Stromal cell of bone marrow (primary cell): ENCODE data around the gene ROPN1L.
"Not testable (repeated sequence)": the region's sequence is repeated elsewhere in the genome, so short reads cannot be mapped to it uniquely, and the experiment has no call there.

Experiments
- DNase-seq: peaks from one replicate; pipeline ENCODE4 v3.0.0-alpha.2; 2012; ENCODE audit warnings: low read depth

The ROPN1L gene

DNA sequence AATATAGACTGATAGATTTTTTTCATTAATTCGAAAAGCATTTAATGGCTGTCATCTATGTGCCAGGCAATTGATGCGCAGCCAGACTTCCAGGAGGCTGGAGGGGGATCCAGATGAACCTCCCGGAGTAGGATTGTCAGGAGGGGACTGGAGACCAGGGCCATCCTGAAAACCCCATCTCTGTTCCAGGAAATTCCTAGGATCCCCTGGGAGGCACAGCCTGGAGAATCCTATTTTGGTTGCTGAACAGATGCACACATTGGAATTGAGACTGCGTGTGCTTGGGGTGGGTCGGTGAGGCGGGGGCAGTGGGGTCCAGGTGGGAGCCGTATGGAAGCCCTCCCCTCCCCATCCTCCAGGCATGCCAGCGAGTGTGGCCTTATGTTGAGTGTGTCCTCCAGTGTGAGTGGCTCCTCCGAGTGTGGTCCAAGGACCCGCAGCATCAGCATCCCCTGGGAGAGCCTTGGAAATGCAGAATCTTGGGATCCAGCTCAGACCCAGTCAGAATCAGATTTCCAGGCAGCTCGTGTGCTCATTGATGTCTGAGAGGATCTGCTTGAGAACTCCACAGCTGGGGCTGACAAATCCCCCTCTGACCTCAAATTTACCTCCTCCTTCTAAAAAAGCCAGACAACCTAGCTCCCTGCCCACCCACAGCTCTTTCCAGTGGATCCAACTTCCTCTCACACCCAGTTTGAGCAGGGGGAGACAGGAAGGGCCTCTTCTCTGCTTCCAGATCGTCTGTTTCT lies 38.7 kb downstream of the ROPN1L start:
- no peak for DNase-seq

DNA sequence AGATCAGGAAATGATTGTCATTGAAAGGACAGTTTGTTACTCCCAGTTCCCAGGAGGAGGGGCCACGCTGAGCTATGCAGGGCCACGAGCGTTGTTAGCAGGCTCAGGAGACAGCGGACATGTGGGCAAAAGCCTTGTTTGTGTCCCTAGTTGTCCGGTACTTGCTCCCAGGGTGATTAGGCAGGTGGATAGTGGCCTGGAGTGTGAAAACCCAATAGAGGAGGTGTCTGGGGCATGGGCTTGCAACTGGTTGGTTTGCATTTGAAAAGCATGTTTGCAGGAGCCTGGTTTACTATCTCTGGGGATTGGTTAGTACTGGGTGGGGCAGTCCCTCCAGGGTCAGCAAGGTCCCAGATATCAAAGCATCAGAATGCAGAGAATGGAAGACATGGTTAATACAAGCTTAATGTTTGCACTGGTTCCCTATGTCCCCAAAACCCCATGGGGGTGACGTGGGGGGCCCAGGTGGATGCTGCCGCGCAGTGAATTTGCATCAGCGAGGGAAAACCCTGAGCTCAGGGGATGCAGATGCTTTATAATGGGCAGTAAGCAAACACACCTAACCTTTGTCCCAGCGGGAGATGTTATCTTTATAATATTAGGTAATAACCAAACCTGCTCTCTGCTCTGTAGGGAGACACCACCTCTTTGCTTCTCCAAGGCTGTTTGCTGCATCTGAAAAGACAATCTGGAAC lies 39.7 kb downstream of the ROPN1L start:
- no peak for DNase-seq

DNA sequence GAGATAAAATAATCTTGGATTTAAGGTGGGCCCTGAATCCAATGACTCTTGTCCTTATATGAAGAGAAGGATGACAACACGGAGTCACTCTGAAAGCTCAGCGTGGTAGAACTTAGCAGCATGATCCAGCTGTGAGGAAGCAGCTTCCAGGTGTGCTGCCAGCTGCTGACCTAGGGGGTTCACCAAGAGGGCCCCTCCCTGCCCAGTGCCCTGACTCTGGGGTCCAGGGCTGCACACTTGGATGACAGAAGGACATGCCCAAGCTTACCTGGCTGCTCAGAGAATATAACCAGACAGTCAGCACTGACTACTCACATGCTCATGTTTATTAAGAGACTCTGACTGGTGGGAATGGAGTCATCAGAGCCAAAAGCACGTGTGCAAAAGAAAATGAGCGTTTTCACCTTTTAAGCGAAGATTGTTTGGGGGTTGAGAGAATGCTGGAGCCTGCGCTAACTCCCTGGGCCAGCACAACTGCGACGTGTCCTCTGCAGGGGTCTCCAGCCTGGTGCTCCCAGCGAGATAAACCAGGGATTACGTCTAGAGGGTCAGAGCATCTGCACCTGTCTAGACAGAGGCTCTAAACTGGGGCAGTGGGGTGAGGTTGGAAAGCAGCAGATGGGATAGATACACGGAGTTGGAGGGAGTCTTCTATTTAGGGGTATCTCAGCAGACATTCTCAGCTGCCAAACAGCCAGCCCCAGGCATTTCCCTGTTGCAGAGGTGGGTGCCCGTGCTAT lies 41.3 kb downstream of the ROPN1L start:
- no peak for DNase-seq

DNA sequence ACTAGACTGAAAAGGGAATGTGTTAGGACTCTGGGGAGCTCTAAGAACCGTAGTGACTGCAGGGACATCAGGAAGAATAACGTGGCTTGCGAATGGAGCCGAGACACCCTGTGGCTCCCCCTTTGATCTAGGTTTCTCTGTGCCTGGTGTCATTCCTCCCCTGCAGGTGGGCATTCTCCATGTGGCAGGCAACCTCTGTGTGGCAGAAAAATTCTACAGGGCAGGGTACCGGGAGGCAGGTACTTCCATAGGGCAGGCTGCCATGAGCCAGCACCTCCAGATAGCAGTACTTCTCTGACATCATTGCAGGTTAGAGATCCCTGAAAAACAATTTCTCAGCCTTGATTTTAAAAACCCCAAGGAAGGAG lies 43.1 kb downstream of the ROPN1L start:
- DNase-seq: no peak

DNA sequence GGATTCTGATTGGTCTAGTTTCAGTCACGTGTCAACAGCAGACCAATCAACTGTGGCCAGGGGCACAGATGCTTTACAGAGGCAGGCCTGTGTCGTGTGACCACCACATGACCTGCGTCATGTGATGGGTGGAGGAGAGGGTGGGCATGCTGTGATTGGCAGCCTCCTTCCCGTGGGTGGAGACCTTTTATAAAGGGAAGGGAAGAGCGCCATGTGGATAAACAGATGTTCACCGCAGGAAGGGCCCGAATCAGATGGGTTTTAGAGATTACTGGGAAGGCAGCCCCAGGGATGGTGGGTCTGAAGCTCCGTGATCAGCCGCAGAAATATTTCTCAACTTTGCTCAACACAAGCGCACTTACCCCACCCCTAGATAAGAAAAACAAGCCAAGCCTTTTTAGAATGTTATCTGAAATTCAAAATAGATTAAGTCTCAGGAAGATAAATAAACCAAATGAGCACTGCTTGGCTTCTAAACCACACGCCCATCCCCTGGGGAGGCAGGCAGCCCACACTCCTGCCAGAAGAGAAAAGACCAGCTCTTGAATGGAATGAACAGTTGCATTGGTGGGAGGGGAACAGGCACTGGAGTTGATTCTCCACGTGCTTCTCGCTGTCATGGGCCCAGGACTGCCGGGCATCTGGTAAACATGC lies 43.6 kb downstream of the ROPN1L start:
- DNase-seq: peak; percentile 77

DNA sequence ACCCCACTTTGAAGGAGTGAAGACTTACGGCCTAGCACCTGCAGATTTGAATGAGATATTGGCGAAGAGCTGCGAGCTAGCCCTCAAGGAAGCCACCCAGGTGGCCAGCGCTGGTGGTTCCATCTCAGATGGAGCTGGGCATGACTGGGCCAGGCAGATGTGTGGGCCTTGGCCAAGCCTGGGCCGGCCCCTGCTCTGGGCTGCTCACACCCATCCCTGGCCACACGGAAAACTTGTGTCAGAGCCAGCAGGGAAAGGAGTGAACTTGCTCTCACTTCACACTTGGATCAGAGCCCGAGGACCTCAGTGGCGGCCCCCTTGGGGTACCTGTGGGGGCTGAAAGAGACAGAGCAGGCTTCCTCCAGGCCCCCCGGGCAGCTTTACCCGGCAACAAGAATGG lies 44.2 kb downstream of the ROPN1L start:
- DNase-seq: no peak

DNA sequence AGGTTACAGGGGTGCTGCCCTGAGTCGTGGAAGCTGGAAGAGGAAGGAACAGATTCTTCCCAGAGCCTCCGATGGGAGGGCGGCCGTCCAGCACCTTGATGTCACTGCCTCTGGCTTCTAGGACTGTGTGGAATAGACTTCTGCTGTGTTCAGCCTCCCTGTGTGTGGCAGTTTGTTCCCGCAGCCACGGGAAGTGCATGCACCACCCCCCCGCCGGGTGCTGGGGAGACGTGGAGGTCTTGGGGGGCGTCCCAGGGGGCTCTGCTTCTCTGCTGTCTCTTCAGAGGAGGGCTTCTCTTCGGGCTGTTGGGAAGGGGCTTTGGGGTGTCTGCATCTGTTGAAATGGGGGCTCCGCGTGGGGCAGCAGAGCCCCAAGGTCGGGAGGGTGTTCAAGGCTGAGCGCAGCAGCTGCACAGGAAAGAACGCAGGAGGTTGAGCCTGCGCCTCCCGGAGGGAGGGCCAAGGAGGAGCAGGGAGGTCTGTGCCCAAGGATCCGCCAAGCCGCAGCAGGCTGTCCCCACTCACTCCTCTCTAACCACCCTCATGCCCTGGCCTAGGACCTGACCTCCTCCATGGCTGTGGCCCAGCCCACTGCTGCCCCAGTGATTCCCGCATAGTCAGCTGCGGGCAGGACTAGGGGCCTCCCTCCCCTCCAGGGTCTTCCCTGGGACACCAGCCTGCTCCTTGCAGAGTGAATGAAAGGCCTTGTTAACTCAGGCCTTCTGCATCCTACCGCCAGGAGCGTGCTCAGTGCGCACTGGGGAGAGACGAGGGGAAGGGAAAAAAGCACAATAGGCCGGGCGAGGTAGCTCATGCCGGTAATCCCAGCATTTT lies 45.0 kb downstream of the ROPN1L start:
- no peak for DNase-seq

DNA sequence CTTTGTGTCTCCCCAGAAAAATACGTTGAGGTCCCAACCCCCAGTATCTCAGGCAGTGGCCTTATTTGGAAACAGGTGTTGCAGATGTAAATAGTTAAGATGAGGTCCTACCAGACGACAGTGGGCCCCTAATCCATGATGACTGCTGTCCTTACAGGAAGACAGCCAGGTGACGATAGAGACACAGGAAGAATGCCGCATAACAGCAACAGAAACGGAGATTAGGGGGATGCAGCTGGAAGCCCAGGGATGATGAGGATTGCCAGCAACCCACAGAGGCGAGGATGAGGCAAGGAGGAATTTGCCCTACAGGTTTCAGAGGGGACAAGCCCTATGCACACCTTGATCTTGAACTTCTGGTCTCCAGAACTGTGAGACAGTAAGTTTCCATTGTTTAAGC lies 46.5 kb downstream of the ROPN1L start:
- no peak for DNase-seq

DNA sequence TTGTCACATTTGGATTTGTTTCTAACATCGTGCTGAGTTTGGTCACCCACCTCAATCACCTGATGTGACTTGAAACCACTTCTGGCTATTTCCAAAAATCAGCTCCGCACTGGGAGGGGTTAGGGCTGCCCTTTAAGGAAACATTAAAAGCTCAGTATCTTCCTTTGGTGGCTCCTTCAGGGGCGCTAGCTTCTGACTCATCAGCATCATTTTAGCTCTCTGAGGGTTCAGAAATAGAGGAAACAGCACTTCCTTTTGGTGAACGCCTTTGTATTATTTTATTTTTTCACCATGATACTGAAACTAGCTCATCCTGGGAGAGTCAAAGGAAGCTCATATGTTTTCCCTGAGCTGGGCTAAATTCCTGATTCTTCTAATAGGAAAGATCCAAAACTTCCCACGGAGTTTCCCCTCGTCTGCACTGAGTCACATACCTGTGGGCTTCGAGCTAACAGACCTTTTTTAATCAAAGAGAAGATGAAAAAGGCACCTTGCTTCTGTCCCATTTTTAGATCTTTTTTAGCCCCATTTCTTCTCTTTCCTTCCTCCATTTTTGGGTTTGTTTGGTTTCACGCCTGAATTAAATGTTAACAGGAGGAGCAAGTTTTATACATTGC lies 48.2 kb downstream of the ROPN1L start:
- DNase-seq: peak; percentile 33

DNA sequence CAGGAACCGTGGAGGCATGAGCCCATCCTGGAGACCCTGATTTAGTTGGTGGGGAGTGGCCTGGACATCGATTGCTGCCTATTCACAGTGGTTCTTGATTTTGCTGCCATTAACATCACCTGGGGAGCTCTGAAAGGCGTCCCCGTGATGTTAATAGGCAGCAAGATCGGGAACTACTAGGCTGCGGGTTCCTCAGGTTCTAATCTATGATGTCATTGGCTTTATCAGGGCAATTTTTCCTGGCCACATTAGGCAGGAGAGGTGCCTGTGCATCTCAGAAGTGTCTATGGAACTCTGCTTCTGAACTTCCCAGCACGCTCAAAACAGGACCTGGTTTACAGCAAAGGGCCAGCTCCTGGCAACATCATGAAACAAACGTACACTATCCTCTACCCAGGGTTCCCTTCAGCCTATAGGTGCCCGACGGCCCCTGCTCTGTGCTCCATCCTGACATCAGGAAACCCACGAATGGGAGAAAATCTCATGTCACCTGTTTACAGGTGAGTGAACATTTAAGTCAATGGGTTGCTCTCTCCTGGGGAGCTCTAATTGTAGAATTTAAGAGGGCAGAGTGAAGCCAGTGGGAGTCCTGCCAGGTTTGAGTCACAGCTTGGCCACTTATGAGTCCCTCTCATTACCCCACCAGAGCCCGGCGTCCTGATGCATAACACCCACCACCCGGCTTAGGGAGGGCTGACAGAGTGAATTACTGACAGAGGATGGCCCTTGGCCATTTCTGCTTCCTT lies 49.4 kb downstream of the ROPN1L start:
- DNase-seq: no peak

DNA sequence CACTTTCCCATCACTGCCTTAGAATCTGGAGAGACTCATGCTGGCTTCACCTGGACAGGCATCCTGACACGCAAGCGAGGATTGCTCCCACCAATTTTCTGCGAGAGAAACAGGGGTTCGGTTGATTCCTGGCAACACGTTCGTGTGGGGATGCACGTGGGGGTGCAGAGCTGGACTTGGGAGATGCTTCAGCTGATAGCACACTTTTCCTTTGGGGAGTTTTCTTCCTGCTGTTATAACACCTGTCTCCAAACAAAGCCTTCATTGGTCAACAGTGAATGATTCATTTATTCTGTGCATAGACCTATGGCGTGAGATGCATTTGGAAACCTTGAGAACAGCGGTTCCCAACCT lies 50.0 kb downstream of the ROPN1L start:
- no peak for DNase-seq

DNA sequence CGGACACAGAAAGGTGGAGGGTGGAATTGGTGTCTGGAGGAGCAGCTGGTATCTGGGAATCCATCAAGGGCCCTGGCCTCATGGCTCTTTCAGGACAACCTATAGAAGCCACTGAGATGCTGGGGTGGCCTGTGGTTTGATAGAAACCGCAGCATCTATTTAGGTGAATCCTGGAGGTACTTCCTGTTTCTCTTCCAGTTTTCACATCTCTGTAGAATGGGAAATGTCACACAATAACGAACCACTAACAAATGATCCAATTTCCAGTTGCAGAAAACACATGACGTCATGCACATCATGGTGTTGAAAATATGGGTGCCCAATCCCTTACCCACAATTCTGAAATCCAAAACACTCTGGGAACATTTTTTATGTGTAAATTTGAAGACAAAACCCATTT lies 52.2 kb downstream of the ROPN1L start:
- no peak for DNase-seq

DNA sequence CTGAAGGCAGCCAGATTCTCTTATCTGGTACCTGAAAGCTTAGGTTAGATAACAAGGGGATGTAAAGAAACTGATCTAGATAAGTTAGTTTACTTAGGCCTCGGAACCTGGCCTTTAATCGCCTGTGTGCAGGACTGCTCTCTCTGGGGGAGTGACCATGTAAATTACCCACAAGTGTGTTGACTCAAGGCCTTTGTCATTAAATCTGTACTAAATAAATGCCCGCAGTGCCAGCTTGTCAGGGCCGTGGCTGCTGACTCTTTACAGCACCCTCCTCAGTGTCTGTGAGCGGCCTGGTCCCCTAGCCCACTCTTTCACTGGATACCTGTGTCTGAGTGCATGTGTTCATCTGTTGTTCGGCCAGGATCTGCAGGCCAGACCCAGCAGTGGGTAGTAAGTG lies 52.8 kb downstream of the ROPN1L start:
- not testable (repeated sequence) for DNase-seq

DNA sequence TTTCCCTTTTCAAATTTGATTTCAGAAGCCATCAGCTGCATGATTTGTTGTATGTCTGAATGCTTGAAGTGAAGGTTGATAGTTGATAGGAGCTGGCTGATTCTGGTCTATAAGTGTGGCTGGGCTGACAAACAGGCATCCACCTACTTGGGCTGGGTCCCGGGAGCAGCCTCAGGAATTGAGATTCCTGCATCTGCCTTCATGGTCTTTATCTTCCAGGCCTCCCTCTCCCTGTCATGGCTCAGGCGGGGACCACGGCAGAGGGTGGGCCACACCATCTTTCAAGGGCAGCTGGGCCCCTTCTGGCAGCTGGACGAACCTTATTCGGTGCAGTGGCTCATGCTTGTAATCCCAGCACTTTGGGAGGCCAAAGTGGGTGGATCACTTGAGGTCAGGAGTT lies 55.9 kb downstream of the ROPN1L start:
- no peak for DNase-seq

DNA sequence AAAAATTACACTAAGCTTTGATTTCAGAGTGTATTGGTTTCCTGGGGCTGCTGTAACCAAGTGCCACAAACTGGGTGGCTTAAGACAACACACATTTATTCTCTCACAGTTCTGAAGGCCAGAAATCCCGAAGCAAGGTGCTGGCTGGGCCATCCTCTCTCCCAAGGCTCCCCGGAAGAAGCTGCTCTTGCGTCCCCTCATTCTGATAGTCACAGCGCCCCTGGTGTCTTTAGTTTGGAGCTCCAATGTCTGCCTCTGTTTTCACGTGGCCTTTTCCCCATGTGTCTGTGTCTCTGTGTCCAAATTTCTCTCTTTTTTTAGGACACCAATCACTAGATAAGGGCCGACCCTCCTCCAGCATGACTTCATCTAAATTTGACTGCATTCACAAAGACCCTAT lies 56.7 kb downstream of the ROPN1L start:
- no peak for DNase-seq

DNA sequence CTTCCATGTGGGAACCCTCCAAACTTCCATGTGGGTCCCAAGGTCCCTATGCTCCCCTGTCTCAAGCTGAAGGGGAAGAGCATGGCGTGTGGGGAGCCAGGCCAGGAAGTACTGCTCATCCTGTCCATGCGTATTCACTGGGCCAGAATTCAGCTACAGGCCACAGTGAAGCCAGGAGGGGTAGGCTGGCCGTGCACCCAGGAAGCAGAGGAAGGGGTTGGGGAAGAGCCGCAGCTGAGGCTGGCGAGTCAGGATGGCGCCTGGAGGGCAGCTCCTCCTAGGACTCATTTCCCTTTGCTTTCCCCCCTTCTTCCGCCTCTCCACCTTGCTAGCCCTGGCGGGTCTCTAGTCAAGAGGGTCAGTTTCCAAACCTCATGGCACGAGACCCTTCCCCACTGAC lies 57.4 kb downstream of the ROPN1L start:
- no peak for DNase-seq

DNA sequence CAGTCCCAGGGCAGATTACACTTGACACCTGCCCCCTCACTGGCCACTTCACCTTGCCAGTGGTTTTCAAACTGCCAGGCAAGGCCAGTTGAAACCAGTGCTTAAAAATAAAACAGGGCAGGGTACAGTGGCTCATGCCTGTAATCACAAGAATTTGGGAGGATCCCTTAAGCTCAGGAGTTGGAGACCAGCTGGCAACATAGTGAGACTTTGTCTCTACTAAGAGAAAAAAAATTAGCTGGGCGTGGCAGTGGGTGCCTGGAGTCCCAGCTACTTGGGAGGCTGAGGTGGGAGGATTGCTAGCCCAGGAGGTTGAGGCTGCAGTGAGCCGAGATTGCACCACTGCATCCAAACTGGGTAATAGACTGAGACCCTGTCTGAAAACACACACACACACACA lies 58.1 kb downstream of the ROPN1L start:
- no peak for DNase-seq

DNA sequence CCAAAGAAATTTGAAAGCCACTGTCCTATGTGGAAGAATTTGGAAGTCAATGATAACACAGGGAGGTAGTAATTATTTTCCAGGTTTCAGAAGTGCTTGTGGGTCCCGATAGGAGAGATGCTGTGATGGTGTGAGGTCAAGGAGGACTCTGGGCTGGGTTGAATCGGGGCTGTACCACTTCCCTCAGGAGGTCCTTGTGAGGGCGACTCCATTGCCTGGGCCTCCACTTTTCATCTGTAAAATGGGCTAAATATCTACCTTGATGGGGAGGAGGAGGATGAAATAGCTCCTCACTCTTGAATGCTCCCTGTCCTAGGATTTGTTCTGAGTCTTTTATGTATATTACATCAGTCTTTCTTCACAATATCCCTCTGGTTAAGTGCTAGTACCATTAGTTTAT lies 59.0 kb downstream of the ROPN1L start:
- DNase-seq: no peak

DNA sequence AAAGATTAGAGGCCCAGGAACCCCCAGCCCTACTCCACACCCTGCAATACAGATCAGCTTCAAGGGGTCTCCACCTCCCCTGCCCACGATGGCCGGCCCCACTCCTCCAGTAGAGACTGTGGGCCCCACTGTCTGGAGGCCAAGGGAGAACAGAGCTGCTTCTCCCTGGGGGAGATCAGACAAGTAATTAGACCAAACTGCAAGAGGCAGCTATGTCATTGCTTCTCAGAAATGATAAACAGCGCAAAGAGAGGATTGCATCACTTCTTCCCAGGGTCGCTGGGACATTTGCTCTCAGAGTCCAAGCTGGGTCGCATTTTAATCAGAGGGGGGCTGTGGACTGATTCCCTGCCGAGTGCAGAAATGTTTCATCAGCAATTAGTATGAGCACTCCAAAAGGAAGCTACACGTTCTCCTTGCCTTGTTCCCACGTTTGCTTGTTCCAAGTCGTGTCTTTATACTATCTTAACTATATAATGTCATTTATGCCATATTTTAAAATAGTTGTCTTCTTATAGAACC lies 59.9 kb downstream of the ROPN1L start:
- no peak for DNase-seq

DNA sequence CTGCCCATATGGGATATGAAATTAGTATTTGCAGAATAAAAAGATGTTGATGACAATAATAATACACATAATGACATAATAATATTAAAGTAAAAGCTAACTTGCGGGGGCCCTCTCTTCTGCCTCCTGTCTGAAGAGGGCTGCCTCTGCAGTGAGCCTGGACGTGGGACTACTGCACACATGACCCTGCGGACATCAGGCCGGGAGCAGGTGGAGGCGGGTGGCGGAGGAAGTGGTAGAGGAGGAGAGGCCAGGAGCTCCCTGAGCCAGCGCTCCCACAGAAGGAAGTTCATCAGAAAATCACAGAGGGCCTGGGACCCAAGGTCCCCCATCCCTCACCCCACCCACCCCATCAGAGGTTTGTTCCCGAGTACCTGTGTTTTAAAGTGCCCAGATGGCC lies 60.5 kb downstream of the ROPN1L start:
- DNase-seq: no peak

DNA sequence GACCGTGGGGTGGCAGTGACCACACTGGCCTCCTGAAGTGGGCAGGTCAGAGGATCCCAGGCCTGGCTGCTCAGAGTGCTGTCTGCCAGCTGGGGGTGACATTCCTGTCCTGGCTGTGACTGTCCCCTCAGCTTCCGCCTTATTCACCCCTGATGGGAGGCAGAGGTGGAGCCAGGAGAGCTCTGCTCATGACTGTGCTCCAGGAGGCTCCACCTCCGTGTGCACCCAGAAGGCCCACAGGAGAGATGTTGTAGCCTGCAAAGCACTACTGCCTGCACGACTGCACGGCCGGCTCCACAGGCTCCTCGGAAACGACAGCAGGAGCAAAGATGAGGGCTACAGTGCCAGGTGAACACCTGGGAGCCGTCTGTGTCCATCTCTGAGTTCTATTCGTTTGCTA lies 60.9 kb downstream of the ROPN1L start:
- no peak for DNase-seq
